GM18508 (cell line): Measurements from ENCODE around the gene ZNF483.
"Not testable (repeated sequence)": the region's sequence is repeated elsewhere in the genome, so short reads cannot be mapped to it uniquely, and the experiment has no call there.

Experiments
- ATAC-seq: cut with Tn5 transposase; IDR thresholded peaks from one replicate; pipeline ENCODE4 v1.9.1; 2021; ENCODE audit warnings: moderate number of reproducible peaks; ENCODE audit not compliant: insufficient read depth, unreplicated experiment

Gene ZNF483

GRCh38 chr9:111533099-111533790 lies 8.3 kb downstream of the ZNF483 start:
- no peak for ATAC-seq

- no peak for ATAC-seq
Observed at GRCh38 chr9:111542497-111543254, 17.7 kb downstream of the ZNF483 start.

- no peak for ATAC-seq
Observed at GRCh38 chr9:111548623-111549022, 23.6 kb downstream of the ZNF483 start.

DNA sequence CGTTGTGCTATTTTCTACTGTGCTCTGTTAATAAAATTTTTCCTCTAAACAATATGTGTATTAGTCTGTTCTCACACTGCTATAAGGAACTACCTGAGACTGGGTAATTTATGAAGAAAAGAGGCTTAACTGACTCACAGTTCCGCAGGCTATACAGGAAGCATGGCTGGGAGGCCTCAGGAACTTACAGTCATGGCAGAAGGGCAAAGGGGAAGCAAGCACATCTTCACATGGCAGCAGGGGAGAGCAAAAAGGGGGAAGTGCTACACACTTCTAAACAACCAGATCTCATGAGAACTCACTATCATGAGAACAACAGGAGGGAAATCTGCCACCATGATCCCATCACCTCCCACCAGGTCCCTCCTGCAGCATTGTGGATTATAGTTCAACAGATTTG lies 30.4 kb downstream of the ZNF483 start:
- ATAC-seq, result not testable (repeated sequence)

DNA sequence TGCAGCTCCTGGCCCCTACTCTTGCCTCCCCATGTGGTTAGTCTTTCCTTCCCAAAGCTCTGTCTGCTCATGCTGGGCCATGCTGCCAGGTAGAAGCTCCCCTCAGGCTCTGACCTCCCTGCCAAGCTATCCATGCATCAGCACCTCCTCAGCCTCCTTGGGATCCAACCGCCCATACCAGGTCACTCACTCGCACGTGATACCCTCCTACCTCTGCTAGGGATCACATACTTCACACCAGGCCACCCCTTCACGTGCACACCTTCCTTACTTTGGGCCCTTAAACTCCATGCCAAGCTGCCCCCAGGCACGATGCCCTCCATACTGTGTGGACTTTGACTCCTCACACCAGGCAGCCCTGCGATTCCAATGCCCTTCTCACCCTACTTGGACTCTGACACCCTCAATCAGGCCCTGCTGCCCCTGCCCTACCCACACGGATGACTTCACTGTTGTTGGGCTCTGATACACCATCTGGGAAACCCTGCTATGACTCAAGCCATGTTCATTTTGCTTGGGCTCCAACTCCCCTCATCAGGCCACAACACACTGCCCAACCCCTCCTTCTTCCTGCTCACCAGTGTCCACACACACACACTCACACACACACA lies 34.1 kb downstream of the ZNF483 start:
- ATAC-seq, result no peak

GRCh38 chr9:111561165-111561719 lies 36.3 kb downstream of the ZNF483 start:
- ATAC-seq, result no peak

- no peak for ATAC-seq
Observed at GRCh38 chr9:111566234-111566633, 41.3 kb downstream of the ZNF483 start.

DNA sequence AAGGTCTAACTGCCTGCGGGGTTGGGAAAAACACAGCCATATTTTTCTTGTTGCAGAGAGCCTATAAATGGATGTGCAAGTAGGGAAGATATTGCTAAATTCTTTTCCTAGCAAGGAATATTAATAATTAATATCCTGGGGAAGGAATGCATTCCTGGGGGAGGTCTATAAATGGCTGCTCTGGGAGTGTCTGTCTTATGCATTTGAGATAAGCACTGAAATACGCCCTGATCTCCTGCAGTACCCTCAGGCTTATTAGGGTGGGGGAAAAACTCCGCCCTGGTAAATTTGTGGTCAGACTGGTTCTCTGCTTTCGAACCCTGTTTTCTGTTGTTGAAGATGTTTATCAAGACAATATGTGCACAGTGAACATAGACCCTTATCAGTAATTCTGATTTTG lies 43.1 kb downstream of the ZNF483 start:
- not testable (repeated sequence) for ATAC-seq

DNA sequence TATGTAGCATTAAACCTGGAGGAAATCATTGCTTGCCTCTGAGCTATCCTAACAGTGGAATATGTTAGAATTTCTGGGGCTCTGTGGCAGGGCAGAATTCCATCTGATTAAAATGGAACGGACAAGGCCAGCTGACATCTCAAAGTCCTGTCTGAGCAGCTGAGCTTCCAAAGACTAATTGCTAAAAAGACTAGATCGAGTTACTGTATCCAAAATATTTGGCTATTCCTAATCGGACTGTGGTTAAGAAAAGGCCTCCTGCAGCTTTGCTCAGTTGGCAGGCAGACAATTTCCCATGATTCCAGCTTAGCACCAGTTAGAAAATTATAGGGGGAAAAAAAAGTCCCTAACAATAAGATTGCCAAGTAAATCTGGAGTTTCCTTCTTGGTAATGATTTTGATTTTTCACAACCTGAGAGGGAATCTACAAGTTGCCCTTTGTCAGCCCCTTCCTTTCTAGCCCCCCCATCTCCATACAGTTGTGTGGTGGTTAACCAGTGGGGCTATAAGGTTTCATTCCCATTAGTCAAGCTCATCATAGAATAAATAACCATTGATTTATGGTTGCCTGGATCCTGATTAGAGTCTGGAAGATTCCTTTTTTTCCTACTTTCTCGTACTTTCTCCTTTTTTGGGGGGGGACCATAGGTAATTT lies 48.1 kb downstream of the ZNF483 start:
- ATAC-seq, result no peak

DNA sequence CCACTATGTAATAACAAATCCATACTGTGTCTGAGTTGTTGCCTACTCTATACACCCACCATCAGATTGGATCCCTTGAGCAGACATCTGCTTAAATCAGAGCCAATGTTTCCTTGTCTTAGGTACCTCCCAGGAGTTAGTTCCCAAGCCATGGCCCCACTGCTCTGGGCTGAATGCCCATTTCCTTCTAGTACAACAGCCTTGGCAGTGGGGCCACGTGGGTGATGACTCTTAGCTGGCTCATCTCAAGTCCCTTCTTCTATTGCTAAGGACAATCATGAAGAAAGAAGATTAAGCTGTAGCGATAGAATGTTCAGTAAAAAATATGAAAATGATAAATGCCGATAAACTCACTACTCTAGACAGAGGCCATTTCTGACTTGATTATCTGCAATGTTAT lies 57.9 kb downstream of the ZNF483 start:
- no peak for ATAC-seq

- ATAC-seq, result no peak
Observed at GRCh38 chr9:111586378-111586777, 61.4 kb downstream of the ZNF483 start.

GRCh38 chr9:111588846-111589245 lies 63.9 kb downstream of the ZNF483 start:
- ATAC-seq, result no peak

DNA sequence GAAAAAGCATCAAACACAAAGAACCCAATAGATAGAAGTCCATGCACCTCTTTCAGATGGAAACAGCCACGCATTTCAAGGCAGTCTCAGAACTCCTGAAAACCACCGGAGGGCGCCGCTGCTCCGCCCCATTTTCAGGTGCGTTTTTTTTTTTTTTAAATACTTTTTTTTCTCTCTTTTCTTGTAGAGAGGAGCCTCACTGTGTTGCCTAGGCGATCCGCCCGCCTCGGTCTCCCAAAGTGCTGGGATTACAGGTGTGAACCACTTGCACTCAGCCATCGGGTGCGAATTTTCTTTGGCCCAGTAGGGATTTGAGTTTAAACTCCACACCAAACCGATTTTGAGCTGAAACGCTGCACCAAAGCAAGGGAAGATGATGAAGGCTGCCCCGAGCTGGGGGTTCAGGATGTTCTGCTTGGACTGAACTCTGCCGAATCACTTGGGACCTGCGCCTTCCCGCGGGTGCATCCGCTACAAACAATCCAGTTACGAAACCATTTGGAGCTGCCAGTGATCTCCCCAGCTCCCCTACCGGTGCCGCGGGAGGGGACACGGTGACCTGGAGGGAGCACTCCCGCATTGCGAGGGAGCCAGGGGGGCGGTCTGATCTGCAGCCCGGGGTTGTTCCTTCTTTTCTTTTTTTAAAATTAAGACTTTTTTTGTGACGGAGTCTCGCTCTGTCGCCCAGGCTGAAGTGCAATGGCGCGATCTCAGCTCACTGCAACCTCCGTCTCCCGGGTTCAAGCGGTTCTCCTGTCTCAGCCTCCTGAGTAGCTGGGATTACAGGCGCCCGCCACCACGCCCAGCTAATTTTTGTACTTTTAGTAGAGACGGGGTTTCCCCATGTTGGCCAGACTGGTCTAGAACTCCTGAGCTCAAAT lies 73.1 kb downstream of the ZNF483 start:
- ATAC-seq, result no peak

GRCh38 chr9:111598733-111599091 lies 73.7 kb downstream of the ZNF483 start:
- no peak for ATAC-seq

- ATAC-seq, result no peak
Observed at GRCh38 chr9:111599092-111599954, 74.3 kb downstream of the ZNF483 start, which contains the start of gene PTGR1. Gene PTGR1, minus strand, starts transcription at chr9:111599647. Its CDS starts 2,225 bp downstream, at chr9:111597422.

- no peak for ATAC-seq
Observed at GRCh38 chr9:111599955-111600343, 75.0 kb downstream of the ZNF483 start.

GRCh38 chr9:111601237-111602018 lies 76.4 kb downstream of the ZNF483 start:
- no peak for ATAC-seq

DNA sequence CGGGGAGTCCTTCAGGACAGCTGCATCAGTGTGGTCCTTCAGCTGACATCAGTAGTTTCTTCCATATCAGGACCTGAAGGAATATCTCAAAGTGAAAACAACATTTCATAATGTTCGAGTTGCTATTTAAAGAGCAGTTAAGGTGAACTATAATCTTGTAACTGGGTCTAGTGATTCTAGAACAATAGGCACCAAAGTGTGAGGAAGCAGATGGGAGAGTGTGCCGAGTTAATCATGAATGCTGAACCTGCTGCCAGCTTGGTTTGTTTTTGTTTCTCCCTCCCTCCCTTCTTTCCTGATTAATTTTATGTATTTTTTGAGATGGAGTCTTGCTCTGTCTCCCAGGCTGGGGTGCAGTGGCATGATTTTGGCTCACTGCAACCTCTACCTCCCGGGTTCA lies 78.1 kb downstream of the ZNF483 start:
- ATAC-seq, result no peak
